ENCODE results near the gene CALB2. TPM values are rescaled to one million over a fixed set of nuclear protein-coding genes. Genes with fewer than 3 reads are reported as not detected.

The CALB2 gene
- total RNA-seq, 1 donor from 2014 or later, result 1.0 TPM

DNA sequence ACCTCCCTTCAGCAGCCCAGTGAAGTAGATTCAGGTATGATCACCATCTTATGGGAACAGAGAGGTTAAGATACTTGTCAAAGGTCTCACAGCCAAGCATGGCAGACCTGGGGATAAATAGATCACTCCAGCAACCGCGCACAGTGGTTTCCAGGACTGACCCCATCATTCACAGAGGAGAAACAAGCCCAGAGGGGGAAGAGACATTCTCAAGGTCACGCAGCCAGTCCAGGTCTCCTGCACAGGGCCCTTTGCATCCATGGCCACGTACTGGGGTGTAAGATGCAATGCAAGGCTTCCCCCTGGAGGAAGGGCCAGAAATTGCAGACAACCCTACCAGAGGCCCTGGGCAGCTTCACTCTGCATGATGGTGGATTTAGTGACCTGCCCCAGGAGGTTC is 63.4 kb downstream of the CALB2 start:
- H3K4me3 ChIP-seq (ENCODE audit: low read length in 3 of 3), result no peak overlapping the region
- H3K36me3 ChIP-seq (ENCODE audit: control insufficient read depth in 3 of 3, insufficient read depth in 3 of 3, low read length in 3 of 3), result no peaks in the 10 kb centered on the region
- peaks cover 0 to 3% (median 0%) of the 10 kb centered on the region in 3 donors for H3K9me3 ChIP-seq (ENCODE audit: control insufficient read depth in 3 of 3, low read length in 3 of 3)
- no peak overlapping the region for H3K9ac ChIP-seq (ENCODE audit: low read depth in 1 of 3, low read length in 3 of 3)
- no peaks in the 10 kb centered on the region for H3K4me1 ChIP-seq (ENCODE audit: control insufficient read depth in 3 of 3, insufficient read depth in 3 of 3, low read length in 3 of 3)
- H3K27me3 ChIP-seq (ENCODE audit: control insufficient read depth in 3 of 3, insufficient read depth in 3 of 3, low read length in 3 of 3), result peaks cover 13 to 35% (median 13%) of the 10 kb centered on the region in 3 donors
- H3K27ac ChIP-seq (ENCODE audit: low read depth, low read length), result no peak overlapping the region

DNA sequence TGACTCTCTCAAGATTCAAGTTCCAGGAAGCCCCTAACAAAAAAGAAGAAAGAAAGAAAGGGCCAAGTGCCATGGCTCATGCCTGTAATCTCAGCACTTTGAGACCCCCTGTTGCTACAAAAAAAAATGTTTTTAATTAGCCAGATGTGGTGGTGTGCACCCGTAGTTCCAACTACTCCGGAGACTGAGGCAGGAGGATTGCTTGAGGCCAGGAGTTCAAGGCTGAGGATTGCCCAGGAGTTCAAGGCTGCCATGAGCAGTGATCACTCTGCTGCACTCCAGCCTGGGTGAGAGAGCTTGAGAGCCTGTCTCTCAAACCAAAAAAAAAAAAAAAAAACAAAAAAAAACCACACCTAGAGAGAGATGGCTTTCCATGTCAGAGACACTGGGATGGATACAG is 64.5 kb downstream of the CALB2 start:
- no peaks in the 10 kb centered on the region for H3K36me3 ChIP-seq (ENCODE audit: control insufficient read depth in 3 of 3, insufficient read depth in 3 of 3, low read length in 3 of 3)
- H3K27me3 ChIP-seq (ENCODE audit: control insufficient read depth in 3 of 3, insufficient read depth in 3 of 3, low read length in 3 of 3), result peaks cover 14 to 35% (median 17%) of the 10 kb centered on the region in 3 donors
- no peak overlapping the region for H3K9ac ChIP-seq (ENCODE audit: low read depth in 1 of 3, low read length in 3 of 3)
- no peak overlapping the region for H3K27ac ChIP-seq (ENCODE audit: low read depth, low read length)
- H3K9me3 ChIP-seq (ENCODE audit: control insufficient read depth in 3 of 3, low read length in 3 of 3), result peaks cover 0 to 3% (median 3%) of the 10 kb centered on the region in 3 donors
- H3K4me1 ChIP-seq (ENCODE audit: control insufficient read depth in 3 of 3, insufficient read depth in 3 of 3, low read length in 3 of 3), result no peaks in the 10 kb centered on the region
- no peak overlapping the region for H3K4me3 ChIP-seq (ENCODE audit: low read length in 3 of 3)

GRCh38 chr16:71423865-71424264 is 65.3 kb downstream of the CALB2 start:
- Histone ChIP-seq H3K36me3 (ENCODE audit: control insufficient read depth in 3 of 3, insufficient read depth in 3 of 3, low read length in 3 of 3) (no peaks in the 10 kb centered on the region), H3K9ac (ENCODE audit: low read depth in 1 of 3, low read length in 3 of 3) (no peak overlapping the region), H3K9me3 (ENCODE audit: control insufficient read depth in 3 of 3, low read length in 3 of 3) (peaks cover 0 to 3% (median 3%) of the 10 kb centered on the region in 3 donors), H3K4me3 (ENCODE audit: low read length in 3 of 3) (no peak overlapping the region), H3K4me1 (ENCODE audit: control insufficient read depth in 3 of 3, insufficient read depth in 3 of 3, low read length in 3 of 3) (no peaks in the 10 kb centered on the region), H3K27ac (ENCODE audit: low read depth, low read length) (no peak overlapping the region), H3K27me3 (ENCODE audit: control insufficient read depth in 3 of 3, insufficient read depth in 3 of 3, low read length in 3 of 3) (peaks cover 14 to 29% (median 17%) of the 10 kb centered on the region in 3 donors)

DNA sequence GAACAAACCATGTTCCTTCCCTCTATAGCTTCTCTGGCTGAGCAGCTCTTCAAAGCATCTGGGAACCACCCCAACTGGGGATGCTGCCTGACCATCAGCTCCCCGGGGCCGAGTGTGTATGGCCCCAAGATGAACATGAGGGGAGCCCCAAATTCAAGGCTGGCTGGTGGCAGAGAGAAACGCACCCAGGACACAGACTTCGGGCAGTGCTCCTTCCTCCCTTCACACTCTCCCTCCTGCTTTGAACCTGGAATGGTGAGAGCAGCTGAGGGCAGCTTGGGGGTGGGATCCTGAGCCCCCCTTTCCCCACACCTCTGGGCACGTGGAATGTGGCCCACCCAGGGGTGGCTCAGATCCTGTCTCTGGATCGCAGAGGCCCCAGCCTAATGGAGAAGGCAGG is 66.1 kb downstream of the CALB2 start:
- Histone ChIP-seq H3K27me3 (ENCODE audit: control insufficient read depth in 3 of 3, insufficient read depth in 3 of 3, low read length in 3 of 3) (peaks cover 14 to 27% (median 17%) of the 10 kb centered on the region in 3 donors), H3K9me3 (ENCODE audit: control insufficient read depth in 3 of 3, low read length in 3 of 3) (peaks cover 3 to 7% (median 5%) of the 10 kb centered on the region in 3 donors), H3K4me1 (ENCODE audit: control insufficient read depth in 3 of 3, insufficient read depth in 3 of 3, low read length in 3 of 3) (no peaks in the 10 kb centered on the region), H3K9ac (ENCODE audit: low read depth in 1 of 3, low read length in 3 of 3) (no peak overlapping the region), H3K27ac (ENCODE audit: low read depth, low read length) (no peak overlapping the region), H3K4me3 (ENCODE audit: low read length in 3 of 3) (no peak overlapping the region), H3K36me3 (ENCODE audit: control insufficient read depth in 3 of 3, insufficient read depth in 3 of 3, low read length in 3 of 3) (no peaks in the 10 kb centered on the region)

DNA sequence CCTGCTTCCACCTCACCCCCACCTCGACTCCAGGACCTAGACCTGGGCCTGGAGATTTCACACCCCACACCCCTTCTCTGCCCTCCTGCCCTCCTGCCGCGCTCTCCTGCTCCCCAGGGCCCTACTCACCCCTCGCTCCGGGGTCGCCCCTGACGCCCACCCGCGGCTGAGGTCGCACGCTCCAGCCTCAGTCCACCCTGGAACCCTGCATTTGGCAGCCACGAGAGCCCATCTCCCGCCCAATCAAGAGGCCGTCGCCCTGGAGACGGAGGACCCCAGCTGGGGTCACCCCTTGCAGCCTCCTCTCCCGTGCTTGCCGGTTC is 67.2 kb downstream of the CALB2 start:
- Histone ChIP-seq H3K4me3 (ENCODE audit: low read length in 3 of 3) (no peak overlapping the region), H3K27ac (ENCODE audit: low read depth, low read length) (no peak overlapping the region), H3K4me1 (ENCODE audit: control insufficient read depth in 3 of 3, insufficient read depth in 3 of 3, low read length in 3 of 3) (no peaks in the 10 kb centered on the region), H3K9ac (ENCODE audit: low read depth in 1 of 3, low read length in 3 of 3) (no peak overlapping the region), H3K9me3 (ENCODE audit: control insufficient read depth in 3 of 3, low read length in 3 of 3) (peaks cover 3 to 7% (median 5%) of the 10 kb centered on the region in 3 donors), H3K27me3 (ENCODE audit: control insufficient read depth in 3 of 3, insufficient read depth in 3 of 3, low read length in 3 of 3) (peaks cover 14 to 27% (median 21%) of the 10 kb centered on the region in 3 donors), H3K36me3 (ENCODE audit: control insufficient read depth in 3 of 3, insufficient read depth in 3 of 3, low read length in 3 of 3) (no peaks in the 10 kb centered on the region)

- no peak overlapping the region for H3K4me3 ChIP-seq (ENCODE audit: low read length in 3 of 3)
- H3K27me3 ChIP-seq (ENCODE audit: control insufficient read depth in 3 of 3, insufficient read depth in 3 of 3, low read length in 3 of 3), result peaks cover 14 to 27% (median 24%) of the 10 kb centered on the region in 3 donors
Observed at GRCh38 chr16:71426069-71426879, 67.8 kb downstream of the CALB2 start.

DNA sequence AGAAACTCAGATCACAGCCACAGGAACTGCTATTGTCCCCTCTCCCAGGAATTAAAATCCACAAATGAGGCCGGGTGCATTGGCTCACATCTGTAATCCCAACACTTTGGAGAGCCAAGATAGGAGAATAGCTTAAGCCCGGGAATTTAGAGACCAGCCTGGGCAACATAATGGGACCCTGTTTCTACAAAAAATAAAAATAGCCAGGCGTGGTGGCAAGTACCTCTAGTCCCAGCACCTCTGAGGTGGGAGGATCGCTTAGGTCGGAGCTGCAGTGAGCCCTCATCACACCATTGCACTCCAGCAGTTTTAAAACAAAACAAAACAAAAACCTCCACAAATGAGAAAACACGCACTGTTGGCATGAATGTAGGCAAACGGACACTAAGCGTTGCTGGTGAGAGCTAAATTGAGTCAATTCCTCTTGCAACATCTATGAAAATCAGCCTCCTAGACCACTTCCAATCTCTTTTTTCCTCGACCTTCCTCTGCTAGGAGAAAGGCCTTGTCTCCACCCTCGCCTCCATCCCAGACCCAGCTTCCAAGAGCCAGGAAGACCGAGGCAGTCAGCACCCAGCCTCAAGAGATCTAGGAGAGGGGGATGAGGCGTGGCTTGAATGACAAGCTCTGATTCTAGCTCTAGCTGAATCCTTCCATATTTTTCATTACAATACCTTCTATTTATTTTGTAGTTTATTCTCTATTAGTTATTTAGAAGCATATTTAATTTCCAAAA is 68.5 kb downstream of the CALB2 start:
- no peak overlapping the region for H3K27ac ChIP-seq (ENCODE audit: low read depth, low read length)
- no peaks in the 10 kb centered on the region for H3K36me3 ChIP-seq (ENCODE audit: control insufficient read depth in 3 of 3, insufficient read depth in 3 of 3, low read length in 3 of 3)
- H3K4me3 ChIP-seq (ENCODE audit: low read length in 3 of 3), result no peak overlapping the region
- H3K9me3 ChIP-seq (ENCODE audit: control insufficient read depth in 3 of 3, low read length in 3 of 3), result peaks cover 2 to 7% (median 3%) of the 10 kb centered on the region in 3 donors
- H3K4me1 ChIP-seq (ENCODE audit: control insufficient read depth in 3 of 3, insufficient read depth in 3 of 3, low read length in 3 of 3), result no peaks in the 10 kb centered on the region
- peaks cover 14 to 27% (median 25%) of the 10 kb centered on the region in 3 donors for H3K27me3 ChIP-seq (ENCODE audit: control insufficient read depth in 3 of 3, insufficient read depth in 3 of 3, low read length in 3 of 3)
- no peak overlapping the region for H3K9ac ChIP-seq (ENCODE audit: low read depth in 1 of 3, low read length in 3 of 3)

More at GRCh38 chr16:71426069-71426879, 67.8 kb downstream of the CALB2 start:
- Histone ChIP-seq H3K9ac (ENCODE audit: low read depth in 1 of 3, low read length in 3 of 3) (no peak overlapping the region), H3K9me3 (ENCODE audit: control insufficient read depth in 3 of 3, low read length in 3 of 3) (peaks cover 3 to 7% (median 5%) of the 10 kb centered on the region in 3 donors), H3K4me1 (ENCODE audit: control insufficient read depth in 3 of 3, insufficient read depth in 3 of 3, low read length in 3 of 3) (no peaks in the 10 kb centered on the region), H3K27ac (ENCODE audit: low read depth, low read length) (no peak overlapping the region), H3K36me3 (ENCODE audit: control insufficient read depth in 3 of 3, insufficient read depth in 3 of 3, low read length in 3 of 3) (no peaks in the 10 kb centered on the region)

DNA sequence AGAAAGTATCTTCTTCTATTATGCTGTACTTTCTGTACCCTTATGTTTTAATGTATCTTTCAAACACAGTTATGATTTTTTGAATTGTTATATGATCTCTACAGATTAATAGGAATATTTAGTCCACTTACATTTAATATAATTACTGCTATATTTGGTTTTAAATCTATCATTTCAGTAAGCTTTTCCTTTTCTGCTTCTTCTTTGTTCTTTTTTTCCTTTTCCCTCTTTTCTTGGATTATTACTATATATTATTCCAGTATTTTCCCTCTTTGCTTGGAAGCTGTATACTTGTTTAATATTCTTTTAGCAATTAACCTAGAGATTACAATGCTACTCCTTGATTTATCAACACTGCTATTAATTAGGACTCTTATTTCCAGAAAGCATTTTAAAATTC is 69.9 kb downstream of the CALB2 start:
- Histone ChIP-seq H3K4me3 (ENCODE audit: low read length in 3 of 3) (no peak overlapping the region), H3K4me1 (ENCODE audit: control insufficient read depth in 3 of 3, insufficient read depth in 3 of 3, low read length in 3 of 3) (no peaks in the 10 kb centered on the region), H3K36me3 (ENCODE audit: control insufficient read depth in 3 of 3, insufficient read depth in 3 of 3, low read length in 3 of 3) (no peaks in the 10 kb centered on the region), H3K9ac (ENCODE audit: low read depth in 1 of 3, low read length in 3 of 3) (no peak overlapping the region), H3K27ac (ENCODE audit: low read depth, low read length) (no peak overlapping the region), H3K27me3 (ENCODE audit: control insufficient read depth in 3 of 3, insufficient read depth in 3 of 3, low read length in 3 of 3) (peaks cover 14 to 32% (median 25%) of the 10 kb centered on the region in 3 donors), H3K9me3 (ENCODE audit: control insufficient read depth in 3 of 3, low read length in 3 of 3) (peaks cover 2 to 7% (median 3%) of the 10 kb centered on the region in 3 donors)

- Histone ChIP-seq H3K9me3 (ENCODE audit: control insufficient read depth in 3 of 3, low read length in 3 of 3) (peaks cover 2 to 7% (median 3%) of the 10 kb centered on the region in 3 donors), H3K4me3 (ENCODE audit: low read length in 3 of 3) (no peak overlapping the region), H3K27ac (ENCODE audit: low read depth, low read length) (no peak overlapping the region), H3K4me1 (ENCODE audit: control insufficient read depth in 3 of 3, insufficient read depth in 3 of 3, low read length in 3 of 3) (no peaks in the 10 kb centered on the region), H3K9ac (ENCODE audit: low read depth in 1 of 3, low read length in 3 of 3) (no peak overlapping the region), H3K27me3 (ENCODE audit: control insufficient read depth in 3 of 3, insufficient read depth in 3 of 3, low read length in 3 of 3) (peaks cover 11 to 31% (median 23%) of the 10 kb centered on the region in 3 donors), H3K36me3 (ENCODE audit: control insufficient read depth in 3 of 3, insufficient read depth in 3 of 3, low read length in 3 of 3) (no peaks in the 10 kb centered on the region)
Observed at GRCh38 chr16:71428883-71429282, 70.4 kb downstream of the CALB2 start.

- Histone ChIP-seq H3K27ac (ENCODE audit: low read depth, low read length) (no peak overlapping the region), H3K4me3 (ENCODE audit: low read length in 3 of 3) (no peak overlapping the region), H3K27me3 (ENCODE audit: control insufficient read depth in 3 of 3, insufficient read depth in 3 of 3, low read length in 3 of 3) (peaks cover 7 to 24% (median 16%) of the 10 kb centered on the region in 3 donors), H3K36me3 (ENCODE audit: control insufficient read depth in 3 of 3, insufficient read depth in 3 of 3, low read length in 3 of 3) (no peaks in the 10 kb centered on the region), H3K4me1 (ENCODE audit: control insufficient read depth in 3 of 3, insufficient read depth in 3 of 3, low read length in 3 of 3) (no peaks in the 10 kb centered on the region), H3K9me3 (ENCODE audit: control insufficient read depth in 3 of 3, low read length in 3 of 3) (peaks cover 2 to 7% (median 3%) of the 10 kb centered on the region in 3 donors), H3K9ac (ENCODE audit: low read depth in 1 of 3, low read length in 3 of 3) (no peak overlapping the region)
Observed at GRCh38 chr16:71429581-71429980, 71.1 kb downstream of the CALB2 start.

Measured in skeletal muscle tissue (tissue), 4 donors.